ENCODE data around the gene ADPRH.

The ADPRH gene

DNA sequence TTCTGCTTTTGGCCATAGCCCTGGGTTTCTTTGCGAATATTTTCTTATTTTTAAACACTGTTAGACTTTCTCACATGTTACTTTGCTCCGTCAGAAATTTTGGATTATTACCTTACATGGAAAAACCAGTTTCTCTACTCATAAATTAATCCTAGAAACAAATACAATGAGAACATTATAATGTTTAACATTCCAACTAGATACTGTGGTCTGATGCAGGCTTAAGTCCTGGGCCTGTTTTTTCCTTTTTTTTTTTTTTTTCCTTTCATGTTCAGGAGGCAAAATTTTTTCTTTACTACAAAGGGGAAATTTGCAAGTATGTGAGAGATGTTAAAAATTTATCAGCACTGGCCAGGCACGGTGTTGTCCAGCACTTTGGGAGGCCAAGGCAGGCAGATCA is 52.2 kb downstream of the ADPRH start:
- no peak for DNase-seq

DNA sequence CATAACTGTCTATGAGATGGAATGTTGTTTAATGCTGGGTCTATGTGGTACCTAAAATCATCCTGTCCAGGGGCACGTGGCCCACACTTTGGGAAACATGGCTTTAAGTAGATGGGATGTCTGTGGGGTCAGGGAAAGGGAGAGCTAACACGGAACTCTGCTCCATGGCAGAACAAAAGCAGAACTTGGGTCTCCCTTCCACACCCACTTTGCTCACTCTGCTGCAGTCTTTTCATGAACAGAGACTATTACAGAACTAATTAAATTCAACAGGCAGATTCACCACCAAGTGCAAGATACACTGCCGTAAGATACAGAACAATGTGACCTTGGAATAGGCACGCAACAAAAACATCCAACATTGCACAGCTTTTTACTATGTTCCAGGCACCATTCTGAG is 52.9 kb downstream of the ADPRH start:
- no peak for DNase-seq

DNA sequence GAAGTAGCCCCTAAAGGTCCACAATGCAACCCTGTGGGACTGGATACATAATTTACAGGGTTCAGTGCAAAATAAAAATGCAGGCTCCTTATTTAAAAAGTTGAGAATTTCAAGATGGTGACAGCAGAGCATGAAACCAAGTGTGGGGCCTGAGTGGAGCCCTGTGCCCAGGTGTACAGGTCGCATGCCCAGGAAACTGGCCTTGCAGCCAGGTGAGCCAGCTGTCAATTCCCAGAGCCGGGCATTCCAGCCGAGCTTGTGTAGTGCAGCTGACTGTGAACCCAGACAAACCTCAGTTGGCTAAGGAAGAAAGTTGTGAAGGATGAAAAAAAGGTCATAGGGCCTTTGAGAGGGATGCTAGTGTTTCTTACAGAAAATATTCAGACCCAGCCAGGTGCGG is 53.5 kb downstream of the ADPRH start:
- DNase-seq, result no peak

DNA sequence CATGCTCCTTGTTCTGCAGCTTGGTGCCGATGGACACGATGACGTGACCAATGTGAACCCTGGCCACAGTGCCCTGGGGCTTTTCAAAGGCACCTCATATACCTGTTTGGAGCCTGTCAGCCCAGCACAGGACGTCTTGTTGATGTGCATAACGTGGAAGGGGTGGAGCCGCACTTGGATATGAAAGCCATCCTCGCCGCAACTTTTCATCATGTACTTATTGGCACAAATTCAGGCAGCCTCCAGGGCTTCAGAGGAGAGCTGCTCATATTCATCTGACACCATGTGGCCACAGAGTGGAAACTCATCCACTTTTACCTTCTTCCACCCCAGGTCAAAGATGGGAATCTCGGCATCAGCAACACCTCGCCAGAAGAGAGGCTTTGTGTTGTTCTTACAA is 56.4 kb downstream of the ADPRH start:
- no peak for DNase-seq

DNA sequence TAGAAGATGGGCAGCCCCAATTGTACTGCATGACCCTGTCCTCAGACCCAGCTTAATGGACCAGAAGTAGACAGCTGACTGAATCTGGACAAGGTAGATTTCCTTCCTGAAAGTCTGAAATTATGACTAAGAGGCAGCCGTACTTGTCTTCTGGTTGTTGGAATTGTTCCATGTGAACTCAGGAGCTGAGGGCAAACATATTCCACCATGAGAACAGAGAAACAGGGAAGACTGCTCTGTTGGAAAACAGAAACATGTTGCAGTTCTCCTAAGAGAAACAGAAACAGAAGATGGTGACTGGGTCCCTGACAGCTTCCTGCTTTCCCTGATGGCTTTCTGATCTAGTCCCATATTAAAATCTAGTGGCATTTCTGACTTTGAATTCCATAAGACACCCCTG is 57.0 kb downstream of the ADPRH start:
- no peak for DNase-seq

DNA sequence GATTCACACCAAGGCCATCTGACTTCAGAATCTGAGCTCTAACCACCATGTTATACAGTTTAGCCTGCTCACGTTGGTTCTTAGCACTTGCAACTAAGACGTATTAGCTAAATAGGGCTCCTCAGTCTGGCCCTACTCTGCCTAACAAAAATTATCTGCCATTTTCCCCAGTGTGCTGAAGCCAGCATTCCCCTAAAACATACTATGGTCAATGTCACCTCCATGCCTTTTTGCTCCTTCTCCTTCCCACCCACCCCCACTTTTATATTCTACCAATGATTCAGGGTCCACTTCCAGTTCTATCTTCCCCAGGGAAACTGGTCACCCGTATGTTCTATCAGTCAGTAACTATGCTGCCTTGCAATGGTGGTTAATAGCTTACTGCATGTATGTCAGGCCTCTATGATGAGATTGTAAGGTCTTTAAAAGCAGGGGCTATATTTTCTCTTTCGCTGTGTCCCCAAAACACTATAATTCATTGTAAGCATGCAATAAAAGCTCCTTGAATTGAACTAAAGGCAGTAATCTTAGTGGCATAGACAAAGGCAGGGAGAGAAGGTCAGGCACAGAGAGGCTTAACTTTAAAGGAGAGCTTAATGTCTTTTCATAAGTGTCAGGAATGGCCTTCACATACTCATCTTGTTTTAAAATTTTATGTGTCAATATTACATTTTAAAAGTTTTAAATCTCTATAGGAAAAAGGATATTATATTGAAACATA is 57.8 kb downstream of the ADPRH start:
- no peak for DNase-seq

DNA sequence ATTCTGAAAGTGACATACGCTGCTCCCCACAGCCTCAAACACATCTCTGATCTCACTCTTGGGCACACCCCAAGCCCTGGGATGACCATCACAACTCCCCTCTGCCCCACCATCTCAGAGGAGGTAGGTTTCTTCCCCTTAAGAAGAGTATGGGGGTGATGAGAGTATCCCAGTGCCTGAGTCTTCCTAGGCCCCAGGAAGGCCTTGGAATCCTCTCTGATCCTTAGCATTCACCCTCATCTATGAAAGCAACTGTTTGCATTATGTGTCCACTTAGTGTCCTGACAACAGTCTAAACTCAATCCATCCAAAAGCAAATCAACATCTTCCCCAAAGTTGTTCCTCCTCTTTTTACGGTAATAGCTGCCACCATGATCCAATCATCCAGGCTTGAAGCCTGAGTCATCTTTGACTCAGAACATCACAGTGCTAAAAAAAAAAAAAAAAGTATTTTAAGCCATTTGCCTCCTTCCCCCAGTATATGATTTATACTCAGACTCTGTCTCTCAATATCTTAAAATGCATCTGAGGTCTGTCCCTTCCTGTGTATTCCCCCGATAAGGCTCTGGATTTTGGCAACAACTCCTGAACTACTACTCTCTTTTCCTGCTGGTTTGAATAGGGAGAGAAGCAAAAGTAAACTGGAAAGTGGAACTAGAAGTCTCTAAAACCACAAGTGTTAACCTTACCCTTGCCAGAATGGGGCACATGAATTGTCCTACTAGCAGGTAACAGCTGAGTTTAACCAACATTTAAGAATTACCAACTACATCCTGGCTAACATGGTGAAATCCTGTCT is 58.6 kb downstream of the ADPRH start:
- no peak for DNase-seq

Measured in femur (tissue), 1 donor.